ENCODE measurements around the gene UTP14C.
"Not testable (repeated sequence)": the region's sequence is repeated elsewhere in the genome, so short reads cannot be mapped to it uniquely, and the experiment has no call there.

The UTP14C gene

DNA sequence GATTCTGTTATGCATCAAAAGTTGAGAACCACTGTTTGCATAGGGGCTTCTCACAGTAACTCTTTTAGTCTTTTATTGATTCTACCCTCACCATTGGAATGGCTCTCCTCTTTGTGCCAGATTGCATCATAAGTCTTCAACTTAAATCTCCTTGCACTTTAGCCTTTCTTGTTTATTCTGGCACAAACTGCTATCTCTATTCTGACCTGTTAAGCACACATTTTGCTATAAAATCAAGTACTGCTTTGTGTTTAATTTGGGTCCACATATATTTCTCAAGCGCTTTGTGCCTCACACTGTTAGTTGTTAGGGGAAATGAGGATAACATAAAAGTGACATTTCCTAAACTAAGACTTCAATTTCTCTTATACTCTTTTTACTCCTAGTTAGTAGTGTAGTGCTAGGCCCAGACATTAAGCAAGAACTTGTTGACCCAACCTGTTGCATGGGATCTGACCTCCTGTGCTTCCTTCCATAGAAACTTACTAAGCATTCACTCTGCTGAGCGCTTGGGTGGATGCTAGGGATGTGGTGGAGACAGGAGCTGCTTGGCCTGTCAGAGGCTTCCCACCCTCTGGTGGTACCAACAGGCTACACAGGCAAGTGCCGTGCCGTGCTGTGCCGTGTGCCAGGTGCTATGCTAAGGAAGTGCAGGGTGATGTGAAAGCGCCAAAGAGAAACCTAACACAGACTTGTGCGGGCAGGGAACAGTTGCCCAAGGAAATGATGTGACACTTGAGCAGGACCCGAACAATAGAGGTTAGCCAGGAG lies 1.2 kb downstream of the UTP14C start:
- DNase-seq (ENCODE audit: low read depth) = no peak
- H3K4me3 ChIP-seq (ENCODE audit: control insufficient read depth, low read depth, low read length) = no peak overlapping the region
- TF ChIP-seq, protein P1, sequence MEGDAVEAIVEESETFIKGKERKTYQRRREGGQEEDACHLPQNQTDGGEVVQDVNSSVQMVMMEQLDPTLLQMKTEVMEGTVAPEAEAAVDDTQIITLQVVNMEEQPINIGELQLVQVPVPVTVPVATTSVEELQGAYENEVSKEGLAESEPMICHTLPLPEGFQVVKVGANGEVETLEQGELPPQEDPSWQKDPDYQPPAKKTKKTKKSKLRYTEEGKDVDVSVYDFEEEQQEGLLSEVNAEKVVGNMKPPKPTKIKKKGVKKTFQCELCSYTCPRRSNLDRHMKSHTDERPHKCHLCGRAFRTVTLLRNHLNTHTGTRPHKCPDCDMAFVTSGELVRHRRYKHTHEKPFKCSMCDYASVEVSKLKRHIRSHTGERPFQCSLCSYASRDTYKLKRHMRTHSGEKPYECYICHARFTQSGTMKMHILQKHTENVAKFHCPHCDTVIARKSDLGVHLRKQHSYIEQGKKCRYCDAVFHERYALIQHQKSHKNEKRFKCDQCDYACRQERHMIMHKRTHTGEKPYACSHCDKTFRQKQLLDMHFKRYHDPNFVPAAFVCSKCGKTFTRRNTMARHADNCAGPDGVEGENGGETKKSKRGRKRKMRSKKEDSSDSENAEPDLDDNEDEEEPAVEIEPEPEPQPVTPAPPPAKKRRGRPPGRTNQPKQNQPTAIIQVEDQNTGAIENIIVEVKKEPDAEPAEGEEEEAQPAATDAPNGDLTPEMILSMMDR (IDR thresholded peaks at IDR 0.05; ENCODE audit: control insufficient read depth, insufficient read depth, low read depth, low read length, missing control alignments) = no peak

DNA sequence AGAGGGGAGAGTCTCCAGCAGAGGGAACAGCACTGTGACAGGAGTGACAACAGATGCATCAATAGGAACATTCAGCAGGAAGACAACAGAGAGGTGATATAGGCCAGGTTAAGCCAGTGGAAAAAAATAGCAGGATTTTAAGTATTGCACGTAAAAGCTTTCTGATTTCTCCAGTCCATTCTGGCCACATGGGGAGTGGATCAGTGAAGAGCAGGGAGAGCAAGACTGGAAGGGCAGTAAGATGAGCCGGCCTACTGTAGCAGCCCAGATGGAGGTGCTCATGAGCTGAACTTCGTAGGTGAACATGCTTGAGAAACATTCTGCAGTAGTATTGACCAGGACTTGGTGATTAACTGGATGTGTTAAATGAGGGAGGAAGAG lies 1.7 kb downstream of the UTP14C start:
- H3K4me3 ChIP-seq (ENCODE audit: control insufficient read depth, low read depth, low read length) = no peak overlapping the region
- TF ChIP-seq, protein P1 (IDR thresholded peaks at IDR 0.05; ENCODE audit: control insufficient read depth, insufficient read depth, low read depth, low read length, missing control alignments) = no peak
- no peak for DNase-seq (ENCODE audit: low read depth)

DNA sequence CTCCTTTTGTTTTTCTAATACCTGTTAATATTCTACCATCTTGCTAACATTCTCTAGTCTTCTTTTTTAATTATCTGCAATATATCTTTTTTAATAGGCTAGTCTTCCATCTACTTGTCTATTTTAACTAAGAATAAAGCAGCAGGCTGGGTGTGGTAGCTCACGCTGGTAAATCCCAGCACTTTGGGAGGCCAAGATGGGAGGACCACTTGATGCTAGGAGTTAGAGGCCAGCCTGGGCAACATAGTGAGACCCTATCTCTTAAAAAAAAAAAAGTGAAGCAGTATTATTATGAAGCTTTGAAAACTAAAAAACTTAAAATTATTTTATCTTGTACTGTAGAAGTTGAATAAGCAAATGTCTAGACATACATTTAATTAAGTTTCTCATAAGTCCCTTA lies 3.3 kb downstream of the UTP14C start:
- no peak overlapping the region for H3K4me3 ChIP-seq (ENCODE audit: control insufficient read depth, low read depth, low read length)
- TF ChIP-seq, protein P1 (IDR thresholded peaks at IDR 0.05; ENCODE audit: control insufficient read depth, insufficient read depth, low read depth, low read length, missing control alignments) = no peak
- no peak for DNase-seq (ENCODE audit: low read depth)

DNA sequence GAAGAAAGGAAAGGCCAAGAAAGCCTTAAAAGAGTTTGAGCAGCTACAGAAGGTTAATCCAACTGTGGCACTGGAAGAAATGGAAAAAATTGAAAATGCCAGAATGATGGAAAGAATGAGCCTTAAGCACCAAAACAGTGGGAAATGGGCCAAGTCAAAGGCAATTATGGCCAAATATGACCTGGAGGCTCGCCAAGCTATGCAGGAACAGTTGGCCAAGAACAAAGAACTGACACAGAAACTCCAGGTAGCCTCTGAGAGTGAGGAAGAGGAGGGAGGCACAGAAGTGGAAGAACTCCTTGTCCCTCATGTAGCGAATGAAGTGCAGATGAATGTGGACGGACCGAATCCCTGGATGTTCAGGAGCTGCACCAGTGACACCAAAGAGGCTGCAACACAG lies 5.1 kb downstream of the UTP14C start:
- no peak for DNase-seq (ENCODE audit: low read depth)
- TF ChIP-seq, protein P1 (IDR thresholded peaks at IDR 0.05; ENCODE audit: control insufficient read depth, insufficient read depth, low read depth, low read length, missing control alignments) = no peak
- H3K4me3 ChIP-seq (ENCODE audit: control insufficient read depth, low read depth, low read length) = no peak overlapping the region

DNA sequence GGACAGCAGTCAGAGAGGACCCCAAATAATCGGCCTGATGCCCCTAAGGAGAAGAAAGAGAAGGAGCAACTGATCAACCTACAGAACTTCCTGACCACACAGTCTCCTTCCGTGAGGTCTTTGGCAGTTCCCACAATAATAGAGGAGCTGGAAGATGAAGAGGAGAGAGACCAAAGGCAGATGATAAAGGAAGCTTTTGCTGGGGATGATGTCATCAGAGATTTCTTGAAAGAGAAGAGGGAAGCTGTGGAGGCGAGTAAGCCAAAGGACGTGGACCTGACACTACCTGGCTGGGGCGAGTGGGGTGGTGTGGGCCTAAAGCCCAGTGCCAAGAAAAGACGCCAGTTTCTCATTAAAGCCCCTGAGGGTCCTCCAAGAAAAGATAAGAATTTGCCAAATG lies 5.9 kb downstream of the UTP14C start:
- H3K4me3 ChIP-seq (ENCODE audit: control insufficient read depth, low read depth, low read length); DNase-seq (ENCODE audit: low read depth): not testable (repeated sequence)

DNA sequence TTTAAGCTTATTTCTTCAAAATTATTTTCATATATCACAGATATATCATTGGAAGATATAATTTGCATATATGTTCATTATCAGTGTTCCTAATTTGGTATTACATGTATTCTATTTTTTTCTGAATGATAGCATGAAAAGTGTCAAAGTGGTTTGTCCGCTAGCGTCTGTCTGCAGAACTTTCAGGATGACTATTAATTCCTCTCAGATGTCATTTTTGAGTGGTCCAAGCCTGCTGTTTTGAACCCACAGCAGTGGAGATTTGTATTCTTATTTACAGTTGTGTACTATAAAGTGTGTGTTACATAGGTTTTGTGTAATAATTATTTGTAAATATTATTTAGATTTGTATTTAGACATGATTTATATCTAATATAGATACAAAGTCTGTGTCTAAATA lies 8.5 kb downstream of the UTP14C start:
- no peak for DNase-seq (ENCODE audit: low read depth)
- TF ChIP-seq, protein P1 (IDR thresholded peaks at IDR 0.05; ENCODE audit: control insufficient read depth, insufficient read depth, low read depth, low read length, missing control alignments) = no peak
- H3K4me3 ChIP-seq (ENCODE audit: control insufficient read depth, low read depth, low read length) = no peak overlapping the region

DNA sequence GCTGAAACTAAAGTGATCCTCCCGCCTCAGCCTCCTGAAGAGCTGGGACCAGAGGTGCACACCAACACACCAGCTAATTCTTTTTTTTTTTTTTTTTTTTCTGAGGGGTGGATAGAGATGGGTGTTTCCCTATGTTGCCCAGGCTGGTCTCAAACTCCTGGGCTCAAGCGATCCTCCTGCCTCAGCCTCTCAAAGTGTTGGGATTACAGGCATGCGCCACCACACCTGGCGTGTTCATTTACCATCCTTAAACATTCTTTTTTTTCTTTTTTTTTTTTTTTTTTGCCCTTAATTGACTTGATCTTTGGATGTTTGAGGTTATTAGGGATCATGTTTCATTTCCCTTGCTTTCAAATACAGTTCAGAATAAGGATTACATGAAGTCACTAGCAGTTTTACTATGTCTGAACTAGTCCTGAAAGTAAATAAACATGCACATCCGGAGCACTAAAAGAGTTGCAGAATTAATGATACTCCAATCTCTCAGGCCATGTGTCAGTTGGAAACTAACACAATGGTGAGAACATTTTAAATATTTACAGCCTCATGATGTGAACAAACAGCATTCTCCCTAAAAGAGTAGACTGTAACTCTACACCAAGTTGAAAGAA lies 10.2 kb downstream of the UTP14C start:
- DNase-seq (ENCODE audit: low read depth) = no peak
- H3K4me3 ChIP-seq (ENCODE audit: control insufficient read depth, low read depth, low read length) = no peak overlapping the region
- TF ChIP-seq, protein P1 (IDR thresholded peaks at IDR 0.05; ENCODE audit: control insufficient read depth, insufficient read depth, low read depth, low read length, missing control alignments) = no peak
